ENCODE measurements around the gene CHST9. TPM values are rescaled to one million over a fixed set of nuclear protein-coding genes. Genes with fewer than 3 reads are reported as not detected.
"Not testable (repeated sequence)": the region's sequence is repeated elsewhere in the genome, so short reads cannot be mapped to it uniquely, and the experiment has no call there.

Gene CHST9, protein sequence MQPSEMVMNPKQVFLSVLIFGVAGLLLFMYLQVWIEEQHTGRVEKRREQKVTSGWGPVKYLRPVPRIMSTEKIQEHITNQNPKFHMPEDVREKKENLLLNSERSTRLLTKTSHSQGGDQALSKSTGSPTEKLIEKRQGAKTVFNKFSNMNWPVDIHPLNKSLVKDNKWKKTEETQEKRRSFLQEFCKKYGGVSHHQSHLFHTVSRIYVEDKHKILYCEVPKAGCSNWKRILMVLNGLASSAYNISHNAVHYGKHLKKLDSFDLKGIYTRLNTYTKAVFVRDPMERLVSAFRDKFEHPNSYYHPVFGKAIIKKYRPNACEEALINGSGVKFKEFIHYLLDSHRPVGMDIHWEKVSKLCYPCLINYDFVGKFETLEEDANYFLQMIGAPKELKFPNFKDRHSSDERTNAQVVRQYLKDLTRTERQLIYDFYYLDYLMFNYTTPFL
- polyA plus RNA-seq (ENCODE audit: insufficient read length in 3 of 3), result 1 to 10 TPM; 2.9 to 4.4 (median 3.8) TPM
- long read RNA-seq, donor 1, partial matches to known transcripts, result 0 of 1 reads
- long read RNA-seq, donor 1, other reads (novel, unspliced or antisense), result 0 of 1 reads
- long read RNA-seq, donor 2, full-length matches to known transcripts, result 1 of 1 reads
- long read RNA-seq, donor 2, partial matches to known transcripts, result 0 of 1 reads
- long read RNA-seq, donor 2, other reads (novel, unspliced or antisense), result 0 of 1 reads
- long read RNA-seq, donor 3, full-length matches to known transcripts, result 3 of 3 reads
- long read RNA-seq, donor 3, partial matches to known transcripts, result 0 of 3 reads
- long read RNA-seq, donor 3, other reads (novel, unspliced or antisense), result 0 of 3 reads
- long read RNA-seq, donor 4, full-length matches to known transcripts, result 1 of 1 reads
- long read RNA-seq, donor 4, partial matches to known transcripts, result 0 of 1 reads
- long read RNA-seq, donor 4, other reads (novel, unspliced or antisense), result 0 of 1 reads
- long read RNA-seq, donor 5, result 0 reads
- long read RNA-seq, donor 6, partial matches to known transcripts, result 0 of 1 reads
- long read RNA-seq, donor 6, other reads (novel, unspliced or antisense), result 0 of 1 reads
- long read RNA-seq, donor 7, result 0 reads
- long read RNA-seq, donor 8, result 0 reads
- long read RNA-seq, donor 9, full-length matches to known transcripts, result 1 of 1 reads
- long read RNA-seq, donor 9, partial matches to known transcripts, result 0 of 1 reads
- long read RNA-seq, donor 9, other reads (novel, unspliced or antisense), result 0 of 1 reads
- long read RNA-seq, donor 10, full-length matches to known transcripts, result 3 of 3 reads
- long read RNA-seq, donor 10, partial matches to known transcripts, result 0 of 3 reads
- long read RNA-seq, donor 10, other reads (novel, unspliced or antisense), result 0 of 3 reads
- long read RNA-seq, donor 11, full-length matches to known transcripts, result 1 of 1 reads
- long read RNA-seq, donor 11, partial matches to known transcripts, result 0 of 1 reads
- long read RNA-seq, donor 11, other reads (novel, unspliced or antisense), result 0 of 1 reads
- long read RNA-seq, donor 12, result 0 reads
- long read RNA-seq, donor 13, result 0 reads
- long read RNA-seq, donor 14, result 0 reads
- long read RNA-seq, donor 15, full-length matches to known transcripts, result 1 of 1 reads
- long read RNA-seq, donor 15, partial matches to known transcripts, result 0 of 1 reads
- long read RNA-seq, donor 15, other reads (novel, unspliced or antisense), result 0 of 1 reads
- long read RNA-seq, donor 16, full-length matches to known transcripts, result 8 of 8 reads
- long read RNA-seq, donor 16, partial matches to known transcripts, result 0 of 8 reads
- long read RNA-seq, donor 16, other reads (novel, unspliced or antisense), result 0 of 8 reads

DNA sequence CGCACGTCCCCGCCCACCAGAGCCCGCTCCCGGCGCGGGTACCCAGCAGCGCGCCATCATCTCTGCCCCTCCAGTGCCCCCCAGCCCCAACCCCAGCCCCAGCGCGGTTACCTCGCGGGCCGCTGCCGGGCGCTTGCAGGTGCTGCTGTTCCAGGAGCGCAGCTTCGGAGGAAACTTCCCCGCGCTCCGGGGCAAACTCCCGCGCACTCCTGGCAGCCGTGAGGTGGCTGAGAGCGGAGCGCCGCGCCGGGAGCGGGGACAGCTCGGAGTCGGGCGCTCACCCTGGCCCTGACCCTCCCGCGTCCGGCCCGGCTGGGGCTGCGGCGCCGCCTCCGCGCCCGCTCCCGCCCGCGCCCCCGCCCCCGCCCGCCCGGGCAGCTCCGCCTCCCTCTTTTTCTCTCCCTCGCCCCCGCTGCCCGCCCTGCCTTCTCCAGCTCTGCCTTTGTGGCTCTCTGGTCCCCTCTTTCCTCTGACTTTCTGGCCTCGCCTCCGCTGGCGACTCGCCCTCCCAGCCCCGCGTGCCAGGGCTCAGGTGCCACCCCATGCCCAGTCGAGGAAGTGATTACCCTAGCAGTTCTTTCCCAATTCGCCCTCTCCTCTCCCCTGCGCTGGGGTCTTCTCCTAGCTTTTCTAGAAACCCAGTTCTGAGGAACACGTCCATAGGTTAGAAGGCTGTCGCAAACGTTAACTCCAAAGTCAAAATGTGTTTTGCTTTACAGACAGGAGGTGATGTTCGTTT lies at the start of gene CHST9:
TSS of gene CHST9 (minus strand) at position 284 of the 739 bp plus-strand sequence. CDS start 42,499 bp downstream, outside the sequence.
- DNase-seq (ENCODE audit: extremely low read depth in 1 of 11, low read depth in 9 of 11, low spot score in 4 of 11), result peak in 2 of 11 donors; percentile 21 to 31

DNA sequence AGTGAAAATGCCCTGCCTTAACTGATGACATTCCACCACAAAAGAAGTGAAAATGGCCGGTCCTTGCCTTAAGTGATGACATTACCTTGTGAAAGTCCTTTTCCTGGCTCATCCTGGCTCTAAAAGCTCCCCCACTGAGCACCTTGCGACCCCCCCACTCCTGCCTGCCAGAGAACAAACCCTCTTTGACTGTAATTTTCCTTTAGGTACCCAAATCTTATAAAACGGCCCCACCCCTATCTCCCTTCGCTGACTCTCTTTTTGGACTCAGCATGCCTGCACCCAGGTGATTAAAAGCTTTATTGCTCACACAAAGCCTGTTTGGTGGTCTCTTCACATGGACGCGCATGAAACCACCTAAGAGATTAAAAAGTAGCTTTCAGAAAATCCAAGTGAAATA lies 47.2 kb upstream of the CHST9 start:
- not testable (repeated sequence) for DNase-seq (ENCODE audit: extremely low read depth in 1 of 11, low read depth in 9 of 11, low spot score in 4 of 11)

DNA sequence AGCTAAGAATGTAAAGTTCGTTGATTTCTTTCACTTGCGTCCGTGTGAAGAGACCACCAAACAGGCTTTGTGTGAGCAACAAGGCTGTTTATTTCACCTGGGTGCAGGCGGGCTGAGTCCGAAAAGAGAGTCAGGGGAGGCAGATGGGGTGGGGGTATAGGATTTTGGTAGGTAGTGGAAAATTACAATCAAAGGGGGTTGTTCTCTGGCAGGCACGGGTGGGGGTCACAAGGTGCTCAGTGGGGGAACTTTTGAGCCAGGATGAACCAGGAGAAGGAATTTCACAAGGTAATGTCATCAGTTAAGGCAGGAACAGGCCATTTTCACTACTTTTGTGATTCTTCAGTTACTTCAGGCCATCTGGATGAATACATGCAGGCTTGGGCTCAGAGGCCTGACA lies 46.6 kb upstream of the CHST9 start:
- DNase-seq (ENCODE audit: extremely low read depth in 1 of 11, low read depth in 9 of 11, low spot score in 4 of 11), result not testable (repeated sequence)

DNA sequence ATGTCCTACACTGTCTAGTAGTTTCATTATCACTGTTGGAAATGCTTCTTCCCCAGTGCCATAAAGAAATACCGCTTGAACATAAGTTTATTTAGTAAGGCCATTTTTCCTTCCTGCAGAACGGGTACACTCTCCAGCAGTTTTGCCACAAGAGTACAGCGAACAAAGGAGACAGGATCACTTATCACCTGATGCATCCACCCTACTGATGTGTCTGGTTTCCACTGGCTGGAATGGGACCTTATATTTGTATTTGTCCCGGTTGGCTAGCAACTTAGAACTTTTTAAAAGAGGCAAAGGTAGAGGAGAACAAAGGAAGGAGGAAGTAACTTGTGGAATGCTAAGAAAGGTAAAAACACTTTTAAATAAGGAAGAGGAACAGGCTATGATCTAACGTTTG lies 46.1 kb upstream of the CHST9 start:
- not testable (repeated sequence) for DNase-seq (ENCODE audit: extremely low read depth in 1 of 11, low read depth in 9 of 11, low spot score in 4 of 11)

DNA sequence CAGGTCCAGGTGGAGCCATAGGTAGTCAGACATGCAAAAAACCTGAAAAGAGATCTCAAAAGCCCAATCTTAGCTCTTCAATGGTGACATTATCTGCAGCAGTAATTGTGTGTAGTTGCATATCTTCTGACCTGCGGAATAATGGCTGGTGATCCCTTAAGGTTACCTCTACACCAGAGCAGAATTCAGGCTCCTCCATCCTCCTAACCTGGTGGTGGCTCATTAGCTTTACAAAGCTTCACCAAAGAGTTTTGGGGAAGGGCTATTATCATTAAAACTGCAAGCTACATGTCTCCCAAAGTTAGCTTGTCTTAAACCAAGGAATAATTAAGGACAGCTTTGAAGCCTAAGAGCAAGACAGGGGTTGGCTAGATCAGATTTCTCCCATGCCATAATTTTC lies 42.6 kb upstream of the CHST9 start:
- no peak for DNase-seq (ENCODE audit: extremely low read depth in 1 of 11, low read depth in 9 of 11, low spot score in 4 of 11)

DNA sequence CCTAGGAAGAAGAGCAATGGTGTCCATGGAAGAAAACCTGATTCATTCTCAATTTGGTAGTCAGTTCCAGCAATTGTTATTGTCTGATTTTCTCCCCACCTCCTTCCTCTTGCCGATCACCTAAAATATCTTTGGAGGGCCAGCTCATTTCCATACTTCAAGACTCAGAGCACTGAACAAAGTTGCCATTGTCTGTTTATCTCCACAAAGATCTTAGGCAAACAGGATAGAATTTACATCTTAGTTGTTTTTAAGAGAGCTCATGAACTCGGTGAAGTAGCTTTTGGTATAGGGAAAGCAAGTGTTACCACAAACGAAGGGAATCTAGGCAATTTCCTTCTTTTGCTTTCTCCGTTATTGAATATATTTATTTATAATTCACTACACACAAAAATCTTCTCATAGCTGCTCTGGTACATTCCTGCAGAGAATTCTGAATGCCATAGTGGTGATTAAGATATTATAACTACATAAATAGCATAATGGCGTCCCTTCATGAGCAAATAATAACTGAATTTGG lies 41.5 kb upstream of the CHST9 start:
- DNase-seq (ENCODE audit: extremely low read depth in 1 of 11, low read depth in 9 of 11, low spot score in 4 of 11), result no peak

DNA sequence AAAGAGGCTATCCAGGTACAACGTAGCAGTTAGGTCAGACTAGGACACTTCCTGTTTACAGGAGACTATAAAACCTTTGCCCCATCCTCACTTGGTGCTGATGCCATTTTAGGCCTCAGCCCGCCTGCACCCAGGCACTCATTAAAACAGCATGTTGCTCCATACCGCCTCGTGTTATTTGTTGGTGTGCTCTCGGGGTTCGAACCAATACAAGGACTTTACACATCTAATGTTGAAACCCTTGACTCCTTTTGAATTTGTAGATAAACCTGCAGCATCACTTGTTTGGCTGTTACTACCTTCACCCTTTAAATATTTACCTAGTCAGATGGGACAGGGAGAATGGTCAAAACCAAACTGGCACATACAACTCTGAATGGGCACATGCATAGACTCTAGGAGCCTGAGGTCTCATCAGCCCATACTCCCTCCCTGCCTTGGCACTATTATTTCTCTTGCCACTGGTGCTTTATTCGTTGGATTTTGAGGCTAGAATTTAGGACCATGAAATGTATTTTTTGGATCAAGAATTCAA lies 40.9 kb upstream of the CHST9 start:
- DNase-seq (ENCODE audit: extremely low read depth in 1 of 11, low read depth in 9 of 11, low spot score in 4 of 11), result no peak

DNA sequence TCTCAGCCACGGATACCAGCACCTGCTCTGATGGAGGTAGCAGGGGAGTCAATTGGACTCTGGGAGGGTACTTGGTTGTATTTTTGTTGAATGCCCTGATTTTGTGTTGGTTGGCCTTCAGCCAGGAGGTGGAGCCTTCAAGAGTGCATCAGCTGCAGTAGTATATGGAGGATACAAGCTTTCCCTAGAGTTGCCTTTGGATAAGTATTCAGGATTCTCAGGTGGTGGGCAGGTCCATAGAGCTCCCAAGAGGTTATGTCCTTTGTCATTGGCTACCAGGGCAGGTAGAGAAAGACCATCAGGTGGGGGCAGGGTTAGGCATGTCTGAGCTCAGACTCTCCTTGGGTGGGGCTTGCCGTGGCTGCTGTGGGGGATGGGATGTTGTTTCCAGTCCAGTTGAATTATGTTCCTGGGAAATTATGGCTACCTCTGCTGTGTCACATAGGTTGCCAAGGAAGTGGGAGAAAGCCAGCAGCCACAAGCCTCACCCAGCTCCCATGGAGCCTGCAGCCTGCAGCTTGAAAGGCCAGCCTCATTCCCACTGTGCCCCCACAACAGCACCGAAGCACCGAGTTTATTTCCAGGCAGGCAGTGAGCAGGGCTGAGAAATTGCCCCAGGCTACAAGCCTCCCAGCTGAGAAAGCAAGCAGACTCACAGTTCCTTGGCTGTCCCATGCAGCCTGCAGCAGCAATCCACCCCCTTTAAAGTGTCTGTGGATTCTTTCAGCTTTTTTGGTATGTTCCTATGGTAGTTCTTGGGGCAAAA lies 38.6 kb upstream of the CHST9 start:
- no peak for DNase-seq (ENCODE audit: extremely low read depth in 1 of 11, low read depth in 9 of 11, low spot score in 4 of 11)

DNA sequence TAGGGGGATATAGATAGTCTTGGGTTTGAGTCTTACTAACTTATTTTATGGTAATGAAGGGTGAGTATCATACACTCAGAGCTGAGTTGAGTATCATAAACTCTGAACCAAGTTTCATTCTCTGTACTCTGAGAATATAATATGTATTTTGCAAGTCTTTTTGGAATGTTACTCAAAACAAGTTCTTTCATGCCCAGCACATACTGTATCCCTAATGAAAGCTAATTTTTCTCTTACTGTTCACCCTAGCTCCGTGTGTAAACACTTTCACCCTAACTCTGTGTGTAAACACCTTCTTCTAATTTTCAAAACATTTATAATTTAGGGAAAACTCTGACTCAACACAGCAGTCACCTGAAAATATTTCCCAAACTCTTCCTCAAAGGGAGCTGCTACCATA lies 29.7 kb upstream of the CHST9 start:
- DNase-seq (ENCODE audit: extremely low read depth in 1 of 11, low read depth in 9 of 11, low spot score in 4 of 11), result no peak

DNA sequence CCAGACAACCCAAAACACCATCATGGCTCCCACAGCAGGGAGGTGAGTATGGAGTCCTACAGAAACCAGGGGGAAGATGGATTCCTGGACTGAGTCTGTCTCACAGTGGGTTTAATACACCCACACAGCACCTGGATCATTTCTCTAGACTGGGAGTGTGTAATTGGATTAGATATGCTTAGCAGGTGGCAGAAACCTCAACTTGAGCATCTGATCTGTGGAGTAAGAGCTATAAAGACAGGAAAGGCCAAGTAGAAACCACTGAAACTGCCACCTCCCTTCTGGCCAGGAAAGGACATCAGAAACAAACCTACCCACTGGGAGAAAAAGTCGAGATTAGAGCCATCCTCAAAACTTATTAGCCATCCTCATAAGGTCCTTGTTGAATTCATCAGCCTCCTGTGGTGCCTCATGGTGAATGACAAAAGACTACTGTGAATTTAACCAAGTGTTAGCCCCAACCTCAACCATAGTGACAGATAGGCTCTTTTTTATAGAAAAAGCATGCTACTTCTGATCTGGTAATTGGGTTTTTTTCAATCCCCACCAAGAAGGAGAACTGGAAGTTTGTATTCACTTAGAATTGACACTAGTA lies 28.1 kb upstream of the CHST9 start:
- DNase-seq (ENCODE audit: extremely low read depth in 1 of 11, low read depth in 9 of 11, low spot score in 4 of 11), result no peak

DNA sequence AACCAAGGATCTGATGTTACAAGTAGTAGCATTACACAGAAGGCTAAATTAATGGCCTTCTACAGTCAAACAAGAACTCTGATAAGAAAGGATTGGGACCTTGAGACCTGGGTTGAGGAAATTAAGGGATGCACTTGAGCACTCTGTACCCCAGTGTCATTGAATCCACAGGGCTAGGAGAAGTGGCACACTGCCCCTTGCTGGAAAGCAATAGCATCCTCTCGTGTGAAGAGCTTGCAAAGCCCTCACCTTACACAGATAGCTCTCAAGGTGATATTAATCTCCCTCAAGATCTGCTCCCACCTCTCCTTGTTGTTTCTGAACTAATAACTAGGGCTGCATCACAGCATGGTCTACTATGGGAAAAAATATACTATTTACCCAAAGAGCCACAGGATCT lies 26.5 kb upstream of the CHST9 start:
- DNase-seq (ENCODE audit: extremely low read depth in 1 of 11, low read depth in 9 of 11, low spot score in 4 of 11), result no peak

DNA sequence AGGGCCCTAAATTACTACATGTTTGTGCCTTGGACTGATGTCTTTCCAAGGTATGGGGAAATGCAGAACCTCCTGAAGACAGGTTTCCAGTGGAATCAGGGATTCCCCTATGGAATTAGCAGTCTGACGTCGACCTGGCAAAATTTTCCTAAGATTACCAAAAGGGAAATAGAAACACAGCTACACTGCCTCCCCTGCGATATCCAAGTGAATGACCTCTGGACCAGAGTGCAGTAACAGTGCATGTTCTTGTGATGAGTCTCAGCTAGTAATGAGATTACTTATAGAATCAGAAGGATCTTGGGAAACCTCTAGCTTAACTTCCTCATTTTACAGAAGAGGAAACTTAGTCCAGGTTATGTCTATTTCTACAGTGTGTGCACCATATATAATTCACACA lies 21.3 kb upstream of the CHST9 start:
- DNase-seq (ENCODE audit: extremely low read depth in 1 of 11, low read depth in 9 of 11, low spot score in 4 of 11), result no peak

DNA sequence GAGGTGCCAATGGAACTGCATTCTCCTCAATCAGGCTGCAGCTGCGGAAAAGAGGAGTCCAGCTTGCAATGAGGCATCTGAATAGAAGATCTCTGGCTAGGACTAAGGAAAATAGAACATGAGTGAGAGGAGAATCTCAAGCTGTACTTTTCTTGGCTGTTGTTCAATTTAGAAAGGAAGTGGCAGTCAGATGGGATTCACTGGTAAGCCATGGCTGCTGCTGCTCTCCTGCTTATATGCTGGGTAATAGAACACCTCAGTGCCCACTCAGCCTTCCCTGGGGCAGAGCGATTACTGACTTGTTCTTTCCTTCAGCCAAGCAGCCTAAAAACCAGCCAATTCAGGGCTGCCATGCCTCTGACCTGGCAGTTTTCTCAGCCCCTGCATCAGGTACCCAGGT lies 17.6 kb upstream of the CHST9 start:
- DNase-seq (ENCODE audit: extremely low read depth in 1 of 11, low read depth in 9 of 11, low spot score in 4 of 11), result no peak

DNA sequence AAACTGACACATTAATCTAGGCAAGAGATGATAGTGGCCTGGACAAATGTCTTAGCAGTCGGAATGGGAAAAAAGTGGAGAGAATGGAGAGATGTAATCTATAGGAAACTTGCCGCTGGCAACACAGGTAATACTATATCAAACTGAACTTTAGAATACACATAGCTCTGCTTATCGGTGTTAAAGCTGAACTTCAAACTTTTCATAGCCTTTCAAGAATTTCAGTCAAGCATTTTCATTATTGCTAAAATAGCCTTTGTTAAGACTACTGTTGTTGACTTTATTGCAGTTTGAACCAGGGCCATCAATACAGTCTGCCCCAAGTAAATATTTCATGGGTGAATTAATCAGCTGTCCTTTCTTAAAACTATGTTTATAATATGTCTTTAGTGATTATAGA lies 12.9 kb upstream of the CHST9 start:
- no peak for DNase-seq (ENCODE audit: extremely low read depth in 1 of 11, low read depth in 9 of 11, low spot score in 4 of 11)

DNA sequence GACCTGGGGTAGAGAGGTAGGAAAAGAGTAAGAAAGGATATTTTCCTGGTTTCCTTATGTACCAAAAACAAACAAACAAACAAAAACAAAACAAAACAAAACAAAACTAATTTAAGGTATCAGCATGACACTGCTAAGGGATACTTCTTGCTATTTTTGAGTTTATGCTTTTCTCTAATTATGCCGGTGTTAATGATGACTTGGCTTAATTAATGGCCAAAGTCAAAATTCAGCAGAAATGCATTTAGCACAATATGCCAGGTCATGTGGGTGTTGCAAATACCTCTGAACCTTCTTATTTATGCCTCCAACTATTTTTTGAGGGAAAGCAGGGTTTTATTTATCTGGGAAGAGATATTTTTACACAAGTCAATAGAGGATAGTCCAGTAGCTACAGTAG lies 3.2 kb upstream of the CHST9 start:
- DNase-seq (ENCODE audit: extremely low read depth in 1 of 11, low read depth in 9 of 11, low spot score in 4 of 11), result no peak

DNA sequence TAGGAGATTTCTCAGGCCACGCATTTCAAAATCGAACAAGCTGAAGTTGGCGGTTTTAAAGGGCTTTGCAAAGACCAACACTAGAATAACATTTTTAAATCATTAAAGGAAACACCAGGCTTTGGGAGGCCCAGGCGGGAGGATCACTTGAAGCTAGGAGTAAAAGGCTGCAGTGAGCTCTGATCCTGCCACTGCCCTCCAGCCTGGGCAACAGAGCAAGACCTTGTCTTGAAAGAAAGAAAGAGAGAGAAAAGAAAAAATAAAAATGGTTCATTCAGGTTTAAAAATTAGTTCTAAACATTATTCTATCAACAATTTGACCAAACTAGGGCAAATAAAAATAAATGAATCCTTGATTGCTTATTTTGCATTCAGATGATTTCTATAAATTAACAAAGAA lies 789 bp upstream of the CHST9 start:
- DNase-seq (ENCODE audit: extremely low read depth in 1 of 11, low read depth in 9 of 11, low spot score in 4 of 11), result no peak
